Ectodermal cell (in vitro differentiated cells): ENCODE data around the gene NLGN2.

Source experiments
- H3K27ac ChIP-seq: 2 replicates; pipeline ENCODE4 v1.7.0; 2013; ENCODE audit warnings: mild to moderate bottlenecking, low read depth, low read length; ENCODE audit not compliant: insufficient read depth, poor library complexity, severe bottlenecking
- H3K27me3 ChIP-seq: 2 replicates; pipeline ENCODE4 v1.7.0; 2013; ENCODE audit warnings: mild to moderate bottlenecking, low read length; ENCODE audit not compliant: insufficient read depth, control insufficient read depth, poor library complexity, severe bottlenecking
- H3K36me3 ChIP-seq: one replicate; pipeline ENCODE4 v1.7.0; 2013; ENCODE audit warnings: low read length; ENCODE audit not compliant: control insufficient read depth, insufficient read depth
- H3K4me1 ChIP-seq: one replicate; pipeline ENCODE4 v1.7.0; 2013; ENCODE audit warnings: low read length; ENCODE audit not compliant: control insufficient read depth, insufficient read depth
- H3K4me3 ChIP-seq: 2 replicates; pipeline ENCODE4 v1.7.0; 2013; ENCODE audit warnings: low read depth, low read length, control low read depth; ENCODE audit not compliant: insufficient read depth
- H3K9me3 ChIP-seq: 2 replicates; pipeline ENCODE4 v1.7.0; 2013; ENCODE audit warnings: mild to moderate bottlenecking, low read length, moderate library complexity; ENCODE audit not compliant: control insufficient read depth
- WGBS, 2 experiments: methylation state at CpG; one replicate each; pipeline ENCODE4 v1.1.7; 2013; ENCODE audit warnings: missing lambda C conversion rate in 2 of 2; 5-methylcytosine and 5-hydroxymethylcytosine counted together

NLGN2 gene

GRCh38 chr17:7464081-7464480 lies 56.4 kb downstream of the NLGN2 start:
- 95 to 96% methylated on average over 9 of the region's 9 CpGs for WGBS, 2 experiments
- Histone ChIP-seq H3K27ac (no peak overlapping the region), H3K36me3 (peaks cover 4% of the 10 kb centered on the region), H3K4me3 (no peak overlapping the region), H3K9me3 (no peaks in the 10 kb centered on the region), H3K4me1 (peaks cover 12% of the 10 kb centered on the region), H3K27me3 (no peaks in the 10 kb centered on the region)

GRCh38 chr17:7465597-7466275 lies 58.1 kb downstream of the NLGN2 start:
- no peaks in the 10 kb centered on the region for H3K9me3 ChIP-seq
- no peak overlapping the region for H3K27ac ChIP-seq
- peaks cover 12% of the 10 kb centered on the region for H3K4me1 ChIP-seq
- H3K4me3 ChIP-seq: no peak overlapping the region
- no peaks in the 10 kb centered on the region for H3K27me3 ChIP-seq
- 95% methylated on average over 33 of the region's 33 CpGs for WGBS, 2 experiments
- H3K36me3 ChIP-seq: peaks cover 4% of the 10 kb centered on the region

GRCh38 chr17:7466318-7466638 lies 58.6 kb downstream of the NLGN2 start:
- Histone ChIP-seq H3K4me3 (no peak overlapping the region), H3K9me3 (no peaks in the 10 kb centered on the region), H3K27me3 (no peaks in the 10 kb centered on the region), H3K4me1 (peaks cover 11% of the 10 kb centered on the region), H3K27ac (no peak overlapping the region), H3K36me3 (peaks cover 4% of the 10 kb centered on the region)
- 96 to 97% methylated on average over 9 of the region's 9 CpGs for WGBS, 2 experiments

- Histone ChIP-seq H3K27me3 (no peaks in the 10 kb centered on the region), H3K4me1 (peaks cover 6% of the 10 kb centered on the region), H3K9me3 (no peaks in the 10 kb centered on the region), H3K4me3 (no peak overlapping the region), H3K27ac (no peak overlapping the region), H3K36me3 (peaks cover 4% of the 10 kb centered on the region)
- 92 to 93% methylated on average over 16 of the region's 16 CpGs for WGBS, 2 experiments
Measured at GRCh38 chr17:7466639-7467341, 59.1 kb downstream of the NLGN2 start.

GRCh38 chr17:7467498-7467897 lies 59.9 kb downstream of the NLGN2 start:
- 94% methylated on average over 3 of the region's 3 CpGs for WGBS, 2 experiments
- Histone ChIP-seq H3K9me3 (no peaks in the 10 kb centered on the region), H3K27me3 (no peaks in the 10 kb centered on the region), H3K4me3 (no peak overlapping the region), H3K36me3 (peaks cover 4% of the 10 kb centered on the region), H3K4me1 (peaks cover 6% of the 10 kb centered on the region), H3K27ac (no peak overlapping the region)

- Histone ChIP-seq H3K4me3 (no peak overlapping the region), H3K36me3 (peaks cover 4% of the 10 kb centered on the region), H3K4me1 (peaks cover 6% of the 10 kb centered on the region), H3K9me3 (no peaks in the 10 kb centered on the region), H3K27ac (no peak overlapping the region), H3K27me3 (no peaks in the 10 kb centered on the region)
- 94 to 95% methylated on average over 11 of the region's 11 CpGs for WGBS, 2 experiments
Measured at GRCh38 chr17:7468290-7468689, 60.6 kb downstream of the NLGN2 start.

GRCh38 chr17:7468804-7469389 lies 61.3 kb downstream of the NLGN2 start:
- Histone ChIP-seq H3K4me1 (peaks cover 6% of the 10 kb centered on the region), H3K27me3 (no peaks in the 10 kb centered on the region), H3K9me3 (no peaks in the 10 kb centered on the region), H3K4me3 (no peak overlapping the region), H3K36me3 (no peaks in the 10 kb centered on the region), H3K27ac (no peak overlapping the region)
- WGBS, 2 experiments: 91 to 92% methylated on average over 12 of the region's 12 CpGs
